ENCODE results near the gene VAV3.

VAV3 gene

GRCh38 chr1:107625405-107626029 lies 339.5 kb downstream of the VAV3 start:
- Histone ChIP-seq H3F3A (ENCODE audit: control insufficient read depth, insufficient read depth) (no peaks in the 10 kb centered on the region), H3K27me3 (ENCODE audit: control insufficient read depth, low read length) (no peaks in the 10 kb centered on the region), H3K9me2 (replicated peaks; ENCODE audit: control insufficient read depth, low read length) (no peaks in the 10 kb centered on the region), H3K4me3 (ENCODE audit: low read length) (no peak overlapping the region), H3K9me3 (ENCODE audit: control insufficient read depth, insufficient read depth, low read length) (no peaks in the 10 kb centered on the region), H3K4me1 (ENCODE audit: control insufficient read depth, low read length) (peaks cover 3% of the 10 kb centered on the region; the same call in 1 of the 2 replicates), H3K27ac (ENCODE audit: low read depth, low read length) (no peak overlapping the region), H3K36me3 (ENCODE audit: control insufficient read depth, low read length) (no peaks in the 10 kb centered on the region), H3K79me2 (ENCODE audit: control insufficient read depth, low read length) (no peaks in the 10 kb centered on the region), H3K4me2 (ENCODE audit: low read length) (no peak overlapping the region), H4K20me1 (ENCODE audit: control insufficient read depth, insufficient read depth, low read depth, low read length) (no peaks in the 10 kb centered on the region)
- TF ChIP-seq EZH2phosphoT487 (IDR thresholded peaks at IDR 0.05; ENCODE audit: borderline replicate concordance, low read length): no peak
- TF ChIP-seq CTCF (IDR thresholded peaks at IDR 0.05; ENCODE audit: low read depth, low read length, poor library complexity, severe bottlenecking): no peak

- Histone ChIP-seq H3K9me2 (replicated peaks; ENCODE audit: control insufficient read depth, low read length) (no peaks in the 10 kb centered on the region), H3K79me2 (ENCODE audit: control insufficient read depth, low read length) (no peaks in the 10 kb centered on the region), H3K4me3 (ENCODE audit: low read length) (no peak overlapping the region), H3K27me3 (ENCODE audit: control insufficient read depth, low read length) (no peaks in the 10 kb centered on the region), H4K20me1 (ENCODE audit: control insufficient read depth, insufficient read depth, low read depth, low read length) (no peaks in the 10 kb centered on the region), H3K27ac (ENCODE audit: low read depth, low read length) (no peak overlapping the region), H3K36me3 (ENCODE audit: control insufficient read depth, low read length) (no peaks in the 10 kb centered on the region), H3K4me1 (ENCODE audit: control insufficient read depth, low read length) (peaks cover 5% of the 10 kb centered on the region; the same call in 1 of the 2 replicates), H3K4me2 (ENCODE audit: low read length) (no peak overlapping the region), H3F3A (ENCODE audit: control insufficient read depth, insufficient read depth) (no peaks in the 10 kb centered on the region), H3K9me3 (ENCODE audit: control insufficient read depth, insufficient read depth, low read length) (peaks cover 3% of the 10 kb centered on the region; the same call in 1 of the 2 replicates)
- TF ChIP-seq EZH2phosphoT487 (IDR thresholded peaks at IDR 0.05; ENCODE audit: borderline replicate concordance, low read length): no peak
- TF ChIP-seq CTCF (IDR thresholded peaks at IDR 0.05; ENCODE audit: low read depth, low read length, poor library complexity, severe bottlenecking): no peak
These were observed 341.5 kb downstream of the VAV3 start for GRCh38 chr1:107623431-107623830.

GRCh38 chr1:107622966-107623365 lies 342.0 kb downstream of the VAV3 start:
- no peaks in the 10 kb centered on the region for H3K79me2 ChIP-seq (ENCODE audit: control insufficient read depth, low read length)
- no peak for TF ChIP-seq CTCF (IDR thresholded peaks at IDR 0.05; ENCODE audit: low read depth, low read length, poor library complexity, severe bottlenecking)
- TF ChIP-seq EZH2phosphoT487 (IDR thresholded peaks at IDR 0.05; ENCODE audit: borderline replicate concordance, low read length): no peak
- no peaks in the 10 kb centered on the region for H3K9me2 ChIP-seq (replicated peaks; ENCODE audit: control insufficient read depth, low read length)
- no peak overlapping the region for H3K4me2 ChIP-seq (ENCODE audit: low read length)
- peaks cover 5% of the 10 kb centered on the region; the same call in 1 of the 2 replicates for H3K4me1 ChIP-seq (ENCODE audit: control insufficient read depth, low read length)
- no peaks in the 10 kb centered on the region for H4K20me1 ChIP-seq (ENCODE audit: control insufficient read depth, insufficient read depth, low read depth, low read length)
- H3F3A ChIP-seq (ENCODE audit: control insufficient read depth, insufficient read depth): no peaks in the 10 kb centered on the region
- no peaks in the 10 kb centered on the region for H3K36me3 ChIP-seq (ENCODE audit: control insufficient read depth, low read length)
- H3K27me3 ChIP-seq (ENCODE audit: control insufficient read depth, low read length): no peaks in the 10 kb centered on the region
- no peak overlapping the region for H3K4me3 ChIP-seq (ENCODE audit: low read length)
- peaks cover 3% of the 10 kb centered on the region; the same call in 1 of the 2 replicates for H3K9me3 ChIP-seq (ENCODE audit: control insufficient read depth, insufficient read depth, low read length)
- H3K27ac ChIP-seq (ENCODE audit: low read depth, low read length): no peak overlapping the region
